Measurements from ENCODE around the gene TTPAL.

TTPAL gene, protein sequence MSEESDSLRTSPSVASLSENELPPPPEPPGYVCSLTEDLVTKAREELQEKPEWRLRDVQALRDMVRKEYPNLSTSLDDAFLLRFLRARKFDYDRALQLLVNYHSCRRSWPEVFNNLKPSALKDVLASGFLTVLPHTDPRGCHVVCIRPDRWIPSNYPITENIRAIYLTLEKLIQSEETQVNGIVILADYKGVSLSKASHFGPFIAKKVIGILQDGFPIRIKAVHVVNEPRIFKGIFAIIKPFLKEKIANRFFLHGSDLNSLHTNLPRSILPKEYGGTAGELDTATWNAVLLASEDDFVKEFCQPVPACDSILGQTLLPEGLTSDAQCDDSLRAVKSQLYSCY

DNA sequence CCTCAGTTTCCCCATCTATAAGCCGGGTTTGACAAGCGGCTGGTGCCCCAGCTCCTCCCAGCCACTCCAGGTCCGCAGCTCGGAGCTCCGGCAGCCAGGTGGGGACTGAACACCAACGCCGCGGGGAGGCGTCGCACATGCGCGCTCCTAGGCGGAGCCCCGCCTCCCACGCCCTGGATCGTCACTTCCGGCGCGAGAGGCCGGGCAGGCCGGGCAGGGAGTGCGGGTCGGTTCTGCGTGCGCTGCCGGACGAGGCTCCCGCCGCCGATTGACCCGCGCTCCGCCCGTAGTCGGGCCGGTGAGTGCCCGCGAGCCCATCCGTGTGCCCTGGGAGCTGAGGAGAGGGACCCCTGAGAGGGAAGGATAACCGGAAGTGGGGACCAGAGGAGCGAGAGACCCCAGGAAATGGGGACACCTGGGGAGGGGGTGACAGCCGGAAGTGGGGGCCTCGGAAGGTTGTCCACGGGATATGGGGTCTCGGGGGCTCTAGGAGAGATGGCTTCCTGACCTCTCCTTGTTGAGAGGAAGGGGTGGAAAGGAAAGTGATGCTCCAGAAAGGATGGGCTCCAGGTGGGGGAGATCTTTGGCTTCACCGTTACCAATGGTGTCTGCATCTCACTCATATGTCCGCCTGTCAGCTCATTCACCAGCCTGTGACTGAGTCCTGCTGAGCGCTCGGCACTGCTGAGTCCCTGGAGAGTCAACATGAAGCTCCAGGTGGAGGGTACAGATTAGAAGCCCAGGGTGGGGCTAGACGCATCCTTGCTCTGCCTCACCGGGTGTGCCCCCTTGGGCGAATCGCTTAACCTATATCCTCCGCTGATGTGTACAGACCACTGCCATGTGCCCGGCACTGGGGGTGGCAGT is at the start of gene TTPAL:
TTPAL (plus strand) TSS at position 181 of the 867 bp plus-strand sequence. CDS start 4,126 bp downstream, outside the sequence.
- in situ Hi-C loops (cut with HindIII; ENCODE audit: low sequenced_read_pairs) = no loop called here
- TF ChIP-seq, protein P1, sequence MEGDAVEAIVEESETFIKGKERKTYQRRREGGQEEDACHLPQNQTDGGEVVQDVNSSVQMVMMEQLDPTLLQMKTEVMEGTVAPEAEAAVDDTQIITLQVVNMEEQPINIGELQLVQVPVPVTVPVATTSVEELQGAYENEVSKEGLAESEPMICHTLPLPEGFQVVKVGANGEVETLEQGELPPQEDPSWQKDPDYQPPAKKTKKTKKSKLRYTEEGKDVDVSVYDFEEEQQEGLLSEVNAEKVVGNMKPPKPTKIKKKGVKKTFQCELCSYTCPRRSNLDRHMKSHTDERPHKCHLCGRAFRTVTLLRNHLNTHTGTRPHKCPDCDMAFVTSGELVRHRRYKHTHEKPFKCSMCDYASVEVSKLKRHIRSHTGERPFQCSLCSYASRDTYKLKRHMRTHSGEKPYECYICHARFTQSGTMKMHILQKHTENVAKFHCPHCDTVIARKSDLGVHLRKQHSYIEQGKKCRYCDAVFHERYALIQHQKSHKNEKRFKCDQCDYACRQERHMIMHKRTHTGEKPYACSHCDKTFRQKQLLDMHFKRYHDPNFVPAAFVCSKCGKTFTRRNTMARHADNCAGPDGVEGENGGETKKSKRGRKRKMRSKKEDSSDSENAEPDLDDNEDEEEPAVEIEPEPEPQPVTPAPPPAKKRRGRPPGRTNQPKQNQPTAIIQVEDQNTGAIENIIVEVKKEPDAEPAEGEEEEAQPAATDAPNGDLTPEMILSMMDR (IDR thresholded peaks at IDR 0.05; ENCODE audit: low read depth, low read length, missing control alignments) = peak; percentile 25
- DNase-seq (ENCODE audit: low read depth) = no peak
- peak within 1 kb of the TSS; percentile 68 for H3K4me3 ChIP-seq (ENCODE audit: low read depth, low read length)

DNA sequence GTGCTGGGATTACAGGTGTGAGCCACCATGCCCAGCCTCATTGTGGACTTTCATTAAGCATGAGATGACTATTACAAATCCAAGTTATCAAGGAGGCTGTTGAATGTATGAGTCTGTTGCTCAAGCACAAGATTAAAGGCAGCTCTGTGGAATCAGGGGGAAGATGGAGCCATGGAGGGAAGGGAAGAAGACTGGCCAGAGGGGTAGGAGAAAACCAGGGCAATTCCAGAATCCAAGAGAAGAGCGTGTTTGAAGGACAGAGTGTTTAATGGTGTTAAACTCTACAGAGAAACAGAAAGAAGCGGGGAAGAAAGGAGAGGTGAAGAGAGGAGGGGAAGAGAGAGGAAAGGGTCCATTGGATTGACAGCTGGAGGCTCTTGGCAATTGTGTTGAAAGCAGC is 49.8 kb upstream of the TTPAL start:
- DNase-seq (ENCODE audit: low read depth) = no peak
- TF ChIP-seq, protein P1 (IDR thresholded peaks at IDR 0.05; ENCODE audit: low read depth, low read length, missing control alignments) = no peak
- H3K4me3 ChIP-seq (ENCODE audit: low read depth, low read length) = no peak overlapping the region
- in situ Hi-C loops (cut with HindIII; ENCODE audit: low sequenced_read_pairs) = no loop called here

DNA sequence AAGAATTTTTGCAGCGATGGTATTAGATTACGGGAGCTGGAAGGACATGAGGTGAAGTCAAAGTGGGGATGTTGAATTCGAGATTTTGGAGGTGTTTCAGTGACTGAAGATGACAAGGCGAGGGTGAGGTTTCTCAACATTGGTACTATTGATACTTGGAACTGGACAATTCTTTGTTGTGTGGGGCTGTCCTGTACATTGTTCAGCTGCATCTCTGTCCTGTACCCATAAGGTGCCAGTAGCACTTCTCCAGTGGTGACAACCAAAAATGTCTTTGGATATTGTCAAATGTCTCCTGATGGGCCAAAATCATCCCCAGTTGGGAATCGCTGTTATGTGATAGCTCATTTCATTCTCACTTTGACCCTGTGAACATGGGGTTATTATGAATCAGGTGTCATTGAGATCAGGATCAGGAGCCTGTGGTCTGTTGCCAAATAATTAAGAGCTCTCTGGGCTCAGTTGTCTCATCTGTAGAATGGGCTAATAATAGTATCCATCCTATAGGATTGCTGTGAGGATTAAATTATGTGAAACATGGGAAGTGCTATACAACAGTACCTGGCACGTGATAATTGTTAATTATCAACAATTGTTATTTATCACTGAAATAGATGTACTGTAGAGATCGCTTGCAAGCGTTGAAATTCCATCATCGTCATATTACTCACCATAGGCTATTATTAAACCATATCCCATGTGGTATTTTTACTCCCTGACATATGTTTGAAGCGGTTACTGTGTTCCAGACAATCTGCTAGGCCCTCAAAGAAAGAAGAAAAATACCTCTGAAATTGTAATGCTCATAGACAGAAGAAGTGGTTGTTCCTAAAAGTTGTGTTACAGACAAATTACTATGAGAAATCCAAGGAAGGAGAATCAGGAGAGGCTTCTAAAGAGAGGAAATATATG is 48.5 kb upstream of the TTPAL start:
- H3K4me3 ChIP-seq (ENCODE audit: low read depth, low read length) = no peak overlapping the region
- TF ChIP-seq, protein P1 (IDR thresholded peaks at IDR 0.05; ENCODE audit: low read depth, low read length, missing control alignments) = no peak
- DNase-seq (ENCODE audit: low read depth) = no peak
- in situ Hi-C loops (cut with HindIII; ENCODE audit: low sequenced_read_pairs) = no loop called here

DNA sequence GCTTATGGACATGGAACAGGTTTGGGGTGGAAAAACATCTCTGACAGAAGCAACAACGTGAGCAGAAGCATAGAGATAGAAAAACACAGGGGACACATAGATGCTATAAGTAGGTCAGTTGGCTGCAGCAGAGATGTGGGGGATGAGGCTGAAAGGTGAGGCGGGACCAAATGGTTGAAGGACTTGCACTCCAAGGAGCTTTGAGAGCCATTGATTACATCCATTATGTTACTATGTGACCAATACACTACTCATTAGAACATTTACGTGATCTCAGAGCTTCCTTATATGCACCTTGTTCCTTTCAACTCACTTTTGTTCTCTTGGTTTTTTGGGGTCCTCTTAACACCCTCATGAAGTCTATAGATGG is 47.9 kb upstream of the TTPAL start:
- in situ Hi-C loops (cut with HindIII; ENCODE audit: low sequenced_read_pairs) = no loop called here
- TF ChIP-seq, protein P1 (IDR thresholded peaks at IDR 0.05; ENCODE audit: low read depth, low read length, missing control alignments) = no peak
- no peak overlapping the region for H3K4me3 ChIP-seq (ENCODE audit: low read depth, low read length)
- DNase-seq (ENCODE audit: low read depth) = no peak

DNA sequence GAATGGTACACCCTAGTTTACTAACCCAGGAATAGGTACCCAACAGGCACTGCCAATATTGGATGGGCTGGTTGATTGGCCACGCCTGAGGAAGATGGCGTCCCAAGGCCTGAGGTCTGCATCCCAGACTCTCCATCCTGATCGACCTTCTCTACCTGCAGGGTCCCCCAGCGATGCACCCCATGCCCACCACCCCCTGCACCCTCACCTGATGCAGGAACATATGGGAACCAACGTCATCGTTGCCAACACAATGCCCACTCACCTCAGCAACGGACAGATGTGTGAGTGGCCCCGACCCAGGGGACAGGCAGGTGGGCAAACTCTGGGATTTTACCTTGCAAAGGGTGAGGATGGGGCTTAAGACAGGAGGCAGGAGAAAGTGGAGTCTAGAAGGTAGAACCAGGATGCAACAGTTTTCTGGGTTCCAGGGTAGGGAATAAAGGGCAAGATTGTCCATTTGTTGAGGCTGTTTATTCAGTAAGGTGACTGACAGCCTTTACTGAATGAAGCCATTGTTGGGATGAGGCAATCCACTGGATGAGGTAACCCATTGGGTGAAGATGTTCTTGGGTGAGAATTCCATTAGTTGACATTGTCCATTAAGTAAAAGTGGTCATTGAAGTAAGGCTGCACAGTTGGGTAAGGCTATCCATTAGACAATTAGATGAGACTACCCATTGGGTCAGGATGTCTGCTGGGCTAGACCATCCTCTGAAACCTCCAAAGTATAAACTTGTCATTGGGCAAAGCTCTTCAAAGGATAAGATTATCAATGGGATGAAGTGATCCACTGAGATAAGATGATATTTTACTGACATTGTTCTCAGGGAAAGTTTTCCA is 47.3 kb upstream of the TTPAL start:
- no peak for DNase-seq (ENCODE audit: low read depth)
- in situ Hi-C loops (cut with HindIII; ENCODE audit: low sequenced_read_pairs) = no loop called here
- TF ChIP-seq, protein P1 (IDR thresholded peaks at IDR 0.05; ENCODE audit: low read depth, low read length, missing control alignments) = no peak
- no peak overlapping the region for H3K4me3 ChIP-seq (ENCODE audit: low read depth, low read length)
